GM23248 (cell line): Measurements from ENCODE around the gene LATS1.

ENCODE experiments used
- EZH2 ChIP-seq: fragments of 200-600 bp; sonication (generic); IDR thresholded peaks from 2 replicates; pipeline ENCODE4 v1.6.1; 2018; ENCODE audit warnings: antibody characterized with exemption, mild to moderate bottlenecking; ENCODE audit not compliant: insufficient read depth, poor library complexity, severe bottlenecking
- EZH2phosphoT487 ChIP-seq: fragments of 200-600 bp; sonication (generic); IDR thresholded peaks from 2 replicates; pipeline ENCODE4 v1.6.1; 2018; ENCODE audit warnings: antibody characterized with exemption, moderate library complexity, mild to moderate bottlenecking, low read depth; ENCODE audit not compliant: insufficient read depth

GRCh38 chr6:149627672-149628071 lies 90.2 kb downstream of the LATS1 start:
- TF ChIP-seq EZH2phosphoT487 (no peak), EZH2 (no peak)
